ENCODE measurements around the gene NAXE.
"Not testable (repeated sequence)": the region's sequence is repeated elsewhere in the genome, so short reads cannot be mapped to it uniquely, and the experiment has no call there.

Gene NAXE

GRCh38 chr1:156593661-156593989, 2.0 kb downstream of the NAXE start:
- DNase-seq (ENCODE audit: low spot score), result no peak

GRCh38 chr1:156594190-156594589, 2.6 kb downstream of the NAXE start:
- no peak for DNase-seq (ENCODE audit: low spot score)

GRCh38 chr1:156595016-156595415, 3.4 kb downstream of the NAXE start:
- DNase-seq (ENCODE audit: low spot score), result no peak

- no peak for DNase-seq (ENCODE audit: low spot score)
Observed at GRCh38 chr1:156596426-156596825, 4.8 kb downstream of the NAXE start.

- no peak for DNase-seq (ENCODE audit: low spot score)
Observed at GRCh38 chr1:156598125-156598524, 6.5 kb downstream of the NAXE start.

- no peak for DNase-seq (ENCODE audit: low spot score)
Observed at GRCh38 chr1:156598731-156599432, 7.3 kb downstream of the NAXE start.

- DNase-seq (ENCODE audit: low spot score), result no peak
Observed at GRCh38 chr1:156599811-156600210, 8.2 kb downstream of the NAXE start.

- DNase-seq (ENCODE audit: low spot score), result no peak
Observed at GRCh38 chr1:156600733-156601121, 9.2 kb downstream of the NAXE start.

- DNase-seq (ENCODE audit: low spot score), result peak; percentile 97
Observed at GRCh38 chr1:156601122-156601830, 9.7 kb downstream of the NAXE start, which contains the start of gene GPATCH4. Gene GPATCH4 (minus strand): TSS chr1:156601479.

- DNase-seq (ENCODE audit: low spot score), result no peak
Observed at GRCh38 chr1:156601892-156602291, 10.3 kb downstream of the NAXE start.

GRCh38 chr1:156602557-156602993, 11.0 kb downstream of the NAXE start:
- no peak for DNase-seq (ENCODE audit: low spot score)

GRCh38 chr1:156607344-156607743, 15.8 kb downstream of the NAXE start:
- DNase-seq (ENCODE audit: low spot score), result not testable (repeated sequence)

- DNase-seq (ENCODE audit: low spot score), result peak; percentile 96
Observed at GRCh38 chr1:156608036-156608674, 16.6 kb downstream of the NAXE start.

- peak; percentile 50 for DNase-seq (ENCODE audit: low spot score)
Observed at GRCh38 chr1:156608981-156609380, 17.4 kb downstream of the NAXE start.

- DNase-seq (ENCODE audit: low spot score), result not testable (repeated sequence)
Observed at GRCh38 chr1:156610072-156610471, 18.5 kb downstream of the NAXE start.

- DNase-seq (ENCODE audit: low spot score), result no peak
Observed at GRCh38 chr1:156612666-156613065, 21.1 kb downstream of the NAXE start.

- no peak for DNase-seq (ENCODE audit: low spot score)
Observed at GRCh38 chr1:156615946-156616345, 24.4 kb downstream of the NAXE start.

GRCh38 chr1:156616463-156616862, 24.9 kb downstream of the NAXE start:
- DNase-seq (ENCODE audit: low spot score), result no peak

GRCh38 chr1:156618853-156619581, 27.4 kb downstream of the NAXE start, which contains the start of gene HAPLN2:
Gene HAPLN2 (plus strand): TSS chr1:156619415. CDS start chr1:156623491, 4,076 bp downstream.
- peak; percentile 52 for DNase-seq (ENCODE audit: low spot score)

- no peak for DNase-seq (ENCODE audit: low spot score)
Observed at GRCh38 chr1:156619582-156619955, 28.0 kb downstream of the NAXE start.

GRCh38 chr1:156622581-156623297, 31.2 kb downstream of the NAXE start:
- DNase-seq (ENCODE audit: low spot score), result no peak
